ENCODE results near the gene ATP1B4. TPM values are rescaled to one million over a fixed set of nuclear protein-coding genes. Genes with fewer than 3 reads are reported as not detected.

ATP1B4 gene
- total and polyA plus RNA-seq, 2 of the 13 experiments (the other 11 are each of a cell fraction or from before 2014, with no cell fraction given), result not detected

GRCh38 chrX:120367402-120368109 lies 5.7 kb downstream of the ATP1B4 start (continued):
- TF ChIP-seq RORA (CRISPR knock-in tag; IDR thresholded peaks at IDR 0.05), result no peak
- no peak for TF ChIP-seq ETS1 (CRISPR knock-in tag; IDR thresholded peaks at IDR 0.05)
- no peak for TF ChIP-seq FOXO4 (CRISPR knock-in tag; conservative IDR thresholded peaks at IDR 0.05)
- no peak for TF ChIP-seq ZNF75D (CRISPR knock-in tag; IDR thresholded peaks at IDR 0.05; ENCODE audit: borderline replicate concordance)
- TF ChIP-seq ZBTB44 (CRISPR knock-in tag; IDR thresholded peaks at IDR 0.05), result no peak

- no peaks in the 10 kb centered on the region for H3K36me3 ChIP-seq (replicated peaks in 1 of 2; ENCODE audit: control insufficient read depth in 1 of 2, insufficient read depth in 2 of 2, low read length in 2 of 2)
- in situ Hi-C loops (cut with HindIII; ENCODE audit: extremely low pct_ligation_motif_present, low pct_unique_long_range_greater_than_20kb), result no loop called here
- H4K20me1 ChIP-seq (ENCODE audit: insufficient read depth, low read length), result no peaks in the 10 kb centered on the region
- no TSS peak for BruUV-seq (replicated peaks)
- H3K4me2 ChIP-seq (ENCODE audit: low read depth, low read length), result no peak overlapping the region
- WGBS (ENCODE audit: low lambda C conversion rate), result 3% methylated on average over 6 of the region's 6 CpGs
- intact Hi-C loops (cut with micrococcal nuclease; ENCODE audit: unreplicated experiment), result no loop called here
- no peaks in the 10 kb centered on the region for H3K79me2 ChIP-seq (ENCODE audit: insufficient read depth, low read length)
- no peak overlapping the region for H3K4me3 ChIP-seq (replicated peaks in 1 of 3; ENCODE audit: insufficient read depth in 1 of 3, low read depth in 2 of 3, low read length in 3 of 3)
- CTCF ChIA-PET (ENCODE audit: low intra/inter-chr PET ratio, low total read pairs), result no interaction called here
- H3K9me3 ChIP-seq (ENCODE audit: low read length), result no peaks in the 10 kb centered on the region
- no peak overlapping the region for H3K27ac ChIP-seq (ENCODE audit: extremely low read length, insufficient read depth, low read length)
- H3K9ac ChIP-seq (ENCODE audit: insufficient read depth, low read depth, low read length), result no peak overlapping the region
- no peak overlapping the region for H2AFZ ChIP-seq (ENCODE audit: low read length)
- POLR2A ChIA-PET, result no interaction called here
- no peak for DNase-seq (ENCODE audit: low spot score)
- peaks cover 0 to 2% of the 10 kb centered on the region in 2 experiments; a peak in 1 of 5 replicates for H3K27me3 ChIP-seq (ENCODE audit: control insufficient read depth in 1 of 2, insufficient read depth in 2 of 2, low read length in 2 of 2)
- no peak for FAIRE-seq
- H3K4me1 ChIP-seq (ENCODE audit: insufficient read depth, low read length), result no peaks in the 10 kb centered on the region
- no peak for ATAC-seq
- TF ChIP-seq ZNF335 (CRISPR knock-in tag; IDR thresholded peaks at IDR 0.05) (no peak), ZNF747 (CRISPR knock-in tag; IDR thresholded peaks at IDR 0.05; ENCODE audit: borderline replicate concordance) (no peak), ZNF34 (CRISPR knock-in tag; IDR thresholded peaks at IDR 0.05; ENCODE audit: borderline replicate concordance) (no peak), TBX2 (CRISPR knock-in tag; IDR thresholded peaks at IDR 0.05; ENCODE audit: borderline replicate concordance) (no peak), ZBTB3 (CRISPR knock-in tag; IDR thresholded peaks at IDR 0.05; ENCODE audit: borderline replicate concordance, low read depth) (no peak), ZNF580 (CRISPR knock-in tag; IDR thresholded peaks at IDR 0.05; ENCODE audit: borderline replicate concordance, low read depth) (no peak)
Measured at GRCh38 chrX:120372667-120373370, 10.9 kb downstream of the ATP1B4 start.
